Astrocyte (in vitro differentiated cells and primary cell): ENCODE results near the gene CCDC120. TPM values are rescaled to one million over a fixed set of nuclear protein-coding genes. Genes with fewer than 3 reads are reported as not detected.

Experiments used
- DNase-seq: peaks from one replicate; pipeline ENCODE4 v3.0.0-alpha.2; 2010; ENCODE audit warnings: low read depth
- FAIRE-seq: peaks from 2 replicates; lab custom pipeline; 2011; peaks lifted over from hg19 to GRCh38; lab: Jason Lieb, UNC
- H2AFZ ChIP-seq: 2 replicates; pipeline ENCODE4 v1.6.0; 2012; ENCODE audit warnings: low read depth, low read length, inconsistent platforms
- H3K27ac ChIP-seq: 2 replicates; pipeline ENCODE4 v1.5.1; 2011; ENCODE audit warnings: low read depth, low read length, inconsistent platforms
- H3K27me3 ChIP-seq: 2 replicates; pipeline ENCODE4 v1.6.0; 2011; ENCODE audit warnings: low read length, inconsistent platforms; ENCODE audit not compliant: insufficient read depth
- H3K36me3 ChIP-seq: 2 replicates; pipeline ENCODE4 v1.5.1; 2011; ENCODE audit warnings: low read length, inconsistent platforms; ENCODE audit not compliant: insufficient read depth
- H3K4me1 ChIP-seq: 2 replicates; pipeline ENCODE4 v1.5.1; 2011; ENCODE audit warnings: low read length, inconsistent platforms; ENCODE audit not compliant: insufficient read depth
- H3K4me2 ChIP-seq: 2 replicates; pipeline ENCODE4 v1.6.0; 2012; ENCODE audit warnings: low read length, inconsistent platforms
- H3K4me3 ChIP-seq: 2 replicates; pipeline ENCODE4 v1.5.1; 2011; ENCODE audit warnings: low read depth, mild to moderate bottlenecking, low read length, inconsistent platforms; ENCODE audit not compliant: insufficient read depth
- H3K79me2 ChIP-seq: 2 replicates; pipeline ENCODE4 v1.6.0; 2012; ENCODE audit warnings: mild to moderate bottlenecking, low read length, inconsistent platforms; ENCODE audit not compliant: insufficient read depth
- H3K9ac ChIP-seq: 2 replicates; pipeline ENCODE4 v1.6.0; 2012; ENCODE audit warnings: mild to moderate bottlenecking, low read length, inconsistent platforms
- H3K9me3 ChIP-seq: 2 replicates; pipeline ENCODE4 v1.5.1; 2012; ENCODE audit warnings: low read depth, mild to moderate bottlenecking, low read length, inconsistent platforms; ENCODE audit not compliant: insufficient read depth
- H4K20me1 ChIP-seq: 2 replicates; pipeline ENCODE4 v1.6.0; 2012; ENCODE audit warnings: low read length, inconsistent platforms; ENCODE audit not compliant: insufficient read depth
- H3K27ac Mint-ChIP-seq: one replicate; pipeline ENCODE4 v1.8.0; 2021; ENCODE audit warnings: mild to moderate bottlenecking, mixed read lengths; ENCODE audit not compliant: unreplicated experiment
- H3K27me3 Mint-ChIP-seq: one replicate; pipeline ENCODE4 v1.8.0; 2021; ENCODE audit warnings: low read depth, mixed read lengths; ENCODE audit not compliant: unreplicated experiment
- H3K36me3 Mint-ChIP-seq: one replicate; pipeline ENCODE4 v1.8.0; 2021; ENCODE audit warnings: low read depth, mixed read lengths; ENCODE audit not compliant: unreplicated experiment
- H3K4me1 Mint-ChIP-seq: one replicate; pipeline ENCODE4 v1.8.0; 2021; ENCODE audit warnings: low read depth, mixed read lengths; ENCODE audit not compliant: unreplicated experiment
- H3K4me3 Mint-ChIP-seq: one replicate; pipeline ENCODE4 v1.8.0; 2021; ENCODE audit warnings: mild to moderate bottlenecking, moderate library complexity, mixed read lengths; ENCODE audit not compliant: unreplicated experiment
- H3K9me3 Mint-ChIP-seq: one replicate; pipeline ENCODE4 v1.8.0; 2021; ENCODE audit warnings: mild to moderate bottlenecking, mixed read lengths; ENCODE audit not compliant: unreplicated experiment
- EZH2 ChIP-seq: IDR thresholded peaks from 2 replicates; pipeline ENCODE4 v1.6.1; 2012; ENCODE audit warnings: mild to moderate bottlenecking, low read length, inconsistent platforms; ENCODE audit not compliant: insufficient read depth
- total RNA-seq: library from RNA; stranded (reverse); gene quantifications from 2 replicates; pipeline ENCODE4 v1.2.1, GENCODE V29; 2021
- TF ChIP-seq, protein P1 (sequence below): IDR thresholded peaks from 2 replicates; pipeline ENCODE4 v1.5.1; 2011; ENCODE audit warnings: low read depth, mild to moderate bottlenecking, inconsistent platforms, low read length, moderate library complexity; ENCODE audit not compliant: insufficient read depth

Gene CCDC120
- total RNA-seq, 1 donor from 2014 or later, result 8.2 TPM

DNA sequence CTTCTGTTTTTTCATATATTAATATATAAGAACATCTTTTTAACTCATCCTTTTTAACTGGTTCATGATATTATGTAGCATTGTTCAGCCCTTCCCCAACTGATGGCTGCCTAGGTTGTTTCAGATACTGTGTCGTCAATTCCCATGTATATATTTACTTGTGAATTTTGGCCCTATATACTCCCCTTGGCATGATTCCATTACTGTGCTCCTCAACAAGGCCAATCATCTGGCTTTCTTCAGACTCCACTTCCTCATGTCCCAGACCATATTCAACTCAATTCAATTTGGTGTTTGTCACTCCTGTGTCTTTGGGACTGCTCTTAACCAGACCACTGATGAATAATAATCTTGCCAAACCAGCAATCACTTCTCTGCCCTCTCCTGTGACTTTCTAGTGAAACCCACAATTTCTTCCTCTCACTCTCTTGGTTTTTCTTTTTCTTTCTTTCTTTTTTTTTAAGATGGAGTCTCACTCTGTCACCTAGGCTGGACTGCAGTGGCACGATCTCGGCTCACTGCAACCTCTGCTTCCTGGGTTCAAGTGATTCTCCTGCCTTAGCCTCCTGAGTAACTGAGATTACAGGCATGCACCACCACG lies 23.6 kb downstream of the CCDC120 start:
- no peaks in the 10 kb centered on the region for H3K9me3 ChIP-seq
- no peaks in the 10 kb centered on the region for H3K27me3 ChIP-seq
- peaks cover 3% of the 10 kb centered on the region for H3K4me1 ChIP-seq
- H2AFZ ChIP-seq, result no peak overlapping the region
- H4K20me1 ChIP-seq, result no peaks in the 10 kb centered on the region
- FAIRE-seq (no peak), DNase-seq (no peak)
- H3K4me3 ChIP-seq, result no peak overlapping the region
- no peak overlapping the region for H3K27ac ChIP-seq
- no peaks in the 10 kb centered on the region for H3K36me3 ChIP-seq
- no peak overlapping the region for H3K9ac ChIP-seq
- Mint-ChIP-seq H3K4me3 (no peak overlapping the region), H3K9me3 (no peaks in the 10 kb centered on the region), H3K27me3 (no peaks in the 10 kb centered on the region), H3K4me1 (peaks cover 4% of the 10 kb centered on the region), H3K36me3 (no peaks in the 10 kb centered on the region), H3K27ac (no peak overlapping the region)
- H3K4me2 ChIP-seq, result no peak overlapping the region
- no peak for TF ChIP-seq EZH2
- TF ChIP-seq, protein P1, sequence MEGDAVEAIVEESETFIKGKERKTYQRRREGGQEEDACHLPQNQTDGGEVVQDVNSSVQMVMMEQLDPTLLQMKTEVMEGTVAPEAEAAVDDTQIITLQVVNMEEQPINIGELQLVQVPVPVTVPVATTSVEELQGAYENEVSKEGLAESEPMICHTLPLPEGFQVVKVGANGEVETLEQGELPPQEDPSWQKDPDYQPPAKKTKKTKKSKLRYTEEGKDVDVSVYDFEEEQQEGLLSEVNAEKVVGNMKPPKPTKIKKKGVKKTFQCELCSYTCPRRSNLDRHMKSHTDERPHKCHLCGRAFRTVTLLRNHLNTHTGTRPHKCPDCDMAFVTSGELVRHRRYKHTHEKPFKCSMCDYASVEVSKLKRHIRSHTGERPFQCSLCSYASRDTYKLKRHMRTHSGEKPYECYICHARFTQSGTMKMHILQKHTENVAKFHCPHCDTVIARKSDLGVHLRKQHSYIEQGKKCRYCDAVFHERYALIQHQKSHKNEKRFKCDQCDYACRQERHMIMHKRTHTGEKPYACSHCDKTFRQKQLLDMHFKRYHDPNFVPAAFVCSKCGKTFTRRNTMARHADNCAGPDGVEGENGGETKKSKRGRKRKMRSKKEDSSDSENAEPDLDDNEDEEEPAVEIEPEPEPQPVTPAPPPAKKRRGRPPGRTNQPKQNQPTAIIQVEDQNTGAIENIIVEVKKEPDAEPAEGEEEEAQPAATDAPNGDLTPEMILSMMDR, result no peak
- H3K79me2 ChIP-seq, result peaks cover 9% of the 10 kb centered on the region

DNA sequence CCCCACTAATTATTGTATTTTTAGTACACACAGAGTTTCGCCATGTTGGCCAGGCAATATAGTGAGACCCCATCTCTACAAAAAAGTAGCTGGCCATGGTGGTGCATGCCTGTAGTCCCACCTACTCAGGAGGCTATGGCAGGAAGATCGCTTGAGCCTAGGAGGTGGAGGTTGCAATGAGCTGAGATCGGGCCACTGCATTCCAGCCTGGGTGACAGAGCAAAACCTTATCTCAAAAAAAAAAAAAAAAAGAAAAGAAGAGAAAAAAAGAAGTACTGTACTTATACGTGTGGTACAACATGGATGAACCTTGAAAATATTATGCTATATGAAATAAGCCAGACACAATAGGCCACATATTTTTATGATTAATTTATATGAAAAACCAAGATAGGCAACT lies 30.8 kb downstream of the CCDC120 start:
- Mint-ChIP-seq H3K9me3 (no peaks in the 10 kb centered on the region), H3K4me1 (no peaks in the 10 kb centered on the region), H3K27ac (no peak overlapping the region), H3K4me3 (no peak overlapping the region), H3K36me3 (no peaks in the 10 kb centered on the region), H3K27me3 (no peaks in the 10 kb centered on the region)
- FAIRE-seq (no peak), DNase-seq (no peak)
- H3K9ac ChIP-seq, result no peak overlapping the region
- H3K79me2 ChIP-seq, result no peaks in the 10 kb centered on the region
- H3K36me3 ChIP-seq, result no peaks in the 10 kb centered on the region
- H3K27ac ChIP-seq, result no peak overlapping the region
- no peak overlapping the region for H3K4me3 ChIP-seq
- no peak overlapping the region for H3K4me2 ChIP-seq
- H4K20me1 ChIP-seq, result no peaks in the 10 kb centered on the region
- no peak overlapping the region for H2AFZ ChIP-seq
- TF ChIP-seq EZH2, result no peak
- no peaks in the 10 kb centered on the region for H3K27me3 ChIP-seq
- no peaks in the 10 kb centered on the region for H3K9me3 ChIP-seq
- no peaks in the 10 kb centered on the region for H3K4me1 ChIP-seq

DNA sequence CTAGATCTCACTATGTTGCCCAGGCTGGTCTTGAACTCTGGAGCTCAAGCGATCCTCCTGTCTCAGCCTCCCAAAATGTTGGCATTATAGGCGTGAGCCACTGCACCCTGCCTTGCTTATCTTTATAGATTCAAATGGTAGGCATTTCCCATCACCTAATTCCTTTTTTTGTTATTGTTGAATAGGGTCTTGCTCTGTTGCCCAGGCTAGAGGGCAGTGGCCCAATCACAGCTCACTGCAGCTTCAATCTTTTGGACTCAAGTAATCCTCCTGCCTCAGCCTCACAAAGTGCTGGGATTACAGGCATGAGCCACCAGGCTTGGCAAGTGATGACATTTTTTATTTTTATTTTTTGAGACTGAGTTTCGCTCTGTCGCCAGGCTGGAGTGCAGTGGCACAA lies 37.6 kb downstream of the CCDC120 start:
- H3K27ac ChIP-seq, result no peak overlapping the region
- Mint-ChIP-seq H3K9me3 (no peaks in the 10 kb centered on the region), H3K4me1 (peaks cover 3% of the 10 kb centered on the region), H3K36me3 (no peaks in the 10 kb centered on the region), H3K4me3 (no peak overlapping the region), H3K27me3 (no peaks in the 10 kb centered on the region), H3K27ac (no peak overlapping the region)
- no peak for FAIRE-seq
- H3K9ac ChIP-seq, result no peak overlapping the region
- H3K4me3 ChIP-seq, result no peak overlapping the region
- no peaks in the 10 kb centered on the region for H3K4me1 ChIP-seq
- no peaks in the 10 kb centered on the region for H3K79me2 ChIP-seq
- DNase-seq, result no peak
- H3K36me3 ChIP-seq, result no peaks in the 10 kb centered on the region
- H3K9me3 ChIP-seq, result no peaks in the 10 kb centered on the region
- no peaks in the 10 kb centered on the region for H4K20me1 ChIP-seq
- no peak for TF ChIP-seq EZH2
- TF ChIP-seq, protein P1, result no peak
- H3K27me3 ChIP-seq, result no peaks in the 10 kb centered on the region
- H3K4me2 ChIP-seq, result no peak overlapping the region
- H2AFZ ChIP-seq, result no peak overlapping the region
